ENCODE measurements around the gene INSM2.
A peak's percentile ranks its signal among the peaks of the same experiment; 100 is the strongest.

INSM2 gene, protein sequence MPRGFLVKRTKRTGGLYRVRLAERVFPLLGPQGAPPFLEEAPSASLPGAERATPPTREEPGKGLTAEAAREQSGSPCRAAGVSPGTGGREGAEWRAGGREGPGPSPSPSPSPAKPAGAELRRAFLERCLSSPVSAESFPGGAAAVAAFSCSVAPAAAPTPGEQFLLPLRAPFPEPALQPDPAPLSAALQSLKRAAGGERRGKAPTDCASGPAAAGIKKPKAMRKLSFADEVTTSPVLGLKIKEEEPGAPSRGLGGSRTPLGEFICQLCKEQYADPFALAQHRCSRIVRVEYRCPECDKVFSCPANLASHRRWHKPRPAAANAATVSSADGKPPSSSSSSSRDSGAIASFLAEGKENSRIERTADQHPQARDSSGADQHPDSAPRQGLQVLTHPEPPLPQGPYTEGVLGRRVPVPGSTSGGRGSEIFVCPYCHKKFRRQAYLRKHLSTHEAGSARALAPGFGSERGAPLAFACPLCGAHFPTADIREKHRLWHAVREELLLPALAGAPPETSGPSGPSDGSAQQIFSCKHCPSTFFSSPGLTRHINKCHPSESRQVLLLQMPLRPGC

DNA sequence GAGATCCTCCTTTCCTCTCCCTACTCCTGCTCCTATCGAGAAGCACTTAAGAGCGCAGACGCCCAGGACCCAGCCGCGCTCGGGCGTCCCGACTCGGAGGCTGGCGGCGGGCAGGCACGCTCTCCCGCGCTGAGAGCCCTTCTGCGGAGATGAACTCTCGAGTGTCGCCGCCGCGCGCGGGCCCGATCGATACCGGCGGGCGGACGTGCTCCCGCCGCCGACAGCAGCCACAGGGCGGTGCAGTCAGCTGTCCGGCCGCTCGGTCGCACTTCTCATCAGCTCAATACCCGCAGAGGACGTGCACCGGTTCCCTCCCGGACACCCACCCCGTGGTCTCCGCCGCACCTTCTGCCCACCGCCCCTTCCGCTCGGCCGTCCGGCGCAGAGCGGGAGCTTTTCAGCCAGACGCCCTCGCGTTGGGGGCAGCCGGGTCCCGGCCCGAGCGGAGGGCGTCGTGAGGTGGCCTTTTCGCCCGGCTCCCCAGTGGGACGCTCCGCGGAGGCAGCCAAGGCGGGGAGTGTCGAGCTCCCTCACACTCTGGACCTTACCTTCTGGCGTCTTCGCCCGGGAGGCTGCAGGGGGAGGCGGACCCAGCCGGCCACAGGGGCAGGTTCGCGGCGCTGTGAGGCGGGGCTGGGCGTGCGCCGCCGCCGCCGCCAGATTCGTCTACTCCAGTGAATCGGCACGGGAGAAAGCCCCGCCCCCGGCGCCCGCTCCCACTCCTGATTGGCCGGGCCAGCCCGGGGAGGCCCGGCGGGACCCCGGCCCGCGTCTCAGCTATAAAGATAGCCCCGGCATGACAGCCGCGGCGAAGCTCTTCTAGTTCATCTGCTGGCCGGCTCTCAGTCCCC is at the start of gene INSM2:
Gene INSM2 (plus strand): TSS at position 808 of the 851 bp plus-strand sequence. CDS start 89 bp downstream, outside the sequence.
- peak; percentile 73 for DNase-seq

DNA sequence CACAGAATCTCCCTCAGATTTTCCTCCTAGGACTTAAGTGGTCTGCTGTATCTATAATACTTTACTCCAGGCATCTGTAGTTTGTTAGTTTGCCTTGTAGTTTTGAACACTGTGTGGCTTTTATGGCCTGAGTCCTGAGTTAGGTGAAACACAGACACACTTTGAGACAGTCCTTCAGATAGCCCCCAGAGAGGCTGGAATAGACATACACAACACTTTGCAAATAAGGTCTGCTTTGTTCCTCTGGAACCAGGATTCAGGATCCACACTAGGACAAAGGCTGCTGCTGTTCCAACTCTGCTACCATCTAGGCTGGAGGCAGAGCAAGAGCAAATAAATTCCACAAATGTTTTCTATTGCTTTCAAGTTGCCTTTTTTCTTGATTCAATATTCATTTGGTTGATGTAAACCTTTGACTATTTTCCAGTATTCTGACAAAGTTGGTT is 41.4 kb upstream of the INSM2 start:
- DNase-seq, result no peak

DNA sequence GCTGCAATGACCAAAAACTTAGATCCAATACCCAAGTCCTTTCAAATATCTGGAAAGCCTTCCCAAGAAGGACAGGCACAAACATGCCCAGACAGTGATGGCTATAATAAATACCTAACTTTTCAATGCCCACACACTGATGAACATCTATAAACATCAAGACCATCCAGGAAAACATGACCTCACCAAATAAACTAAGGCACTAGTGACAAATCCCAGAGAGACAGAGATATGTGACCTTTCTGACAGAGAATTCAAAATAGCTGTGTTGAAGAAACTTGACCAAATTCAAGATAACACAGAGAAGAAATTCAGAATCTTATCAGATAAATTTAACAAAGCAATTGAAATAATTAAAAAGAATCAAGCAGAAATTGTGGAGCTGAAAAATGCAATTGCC is 38.7 kb upstream of the INSM2 start:
- DNase-seq, result no peak

GRCh38 chr14:35499180-35499579 is 34.8 kb upstream of the INSM2 start:
- DNase-seq, result no peak

- no peak for DNase-seq
Observed at GRCh38 chr14:35503646-35504045, 30.3 kb upstream of the INSM2 start.

DNA sequence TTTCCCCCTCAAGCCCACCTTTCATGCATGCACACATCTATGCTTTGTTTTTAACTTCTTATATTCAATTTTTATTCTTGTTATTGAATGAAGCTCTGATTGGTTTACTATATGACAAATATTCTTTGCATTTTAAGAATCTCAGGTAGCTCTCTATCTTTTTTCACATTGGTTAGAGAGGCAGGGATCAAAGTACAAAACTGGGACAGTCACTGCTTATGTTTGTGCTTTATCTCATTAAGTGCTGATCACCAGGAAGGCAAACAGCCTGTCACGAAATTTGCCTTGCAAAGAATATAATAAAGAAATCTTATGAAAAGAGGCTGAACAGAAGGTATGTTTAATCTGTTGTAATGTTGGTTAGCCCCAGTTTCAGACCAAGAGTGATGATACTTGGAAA is 29.7 kb upstream of the INSM2 start:
- no peak for DNase-seq

DNA sequence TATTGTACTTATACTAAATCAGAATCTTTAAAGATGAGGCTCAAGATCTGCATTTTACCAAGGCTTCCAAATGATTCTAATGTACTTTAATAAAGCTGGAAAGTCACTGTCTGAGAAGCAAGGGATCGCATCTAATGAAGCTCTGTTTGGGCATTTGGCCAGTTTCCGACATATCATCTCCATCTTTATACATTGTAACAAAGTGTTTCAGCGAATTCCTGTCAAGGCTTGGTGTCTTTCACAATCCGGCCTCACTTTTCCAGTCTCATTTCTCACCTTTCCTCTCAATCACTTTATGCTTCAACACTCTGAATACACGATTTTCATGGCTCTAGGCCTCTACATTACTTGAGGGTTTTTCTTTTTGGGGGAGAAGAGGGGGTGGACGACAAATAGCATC is 27.5 kb upstream of the INSM2 start:
- DNase-seq, result no peak

GRCh38 chr14:35506927-35507326 is 27.0 kb upstream of the INSM2 start:
- DNase-seq, result no peak

- DNase-seq, result no peak
Observed at GRCh38 chr14:35509846-35510245, 24.1 kb upstream of the INSM2 start.

GRCh38 chr14:35512765-35513164 is 21.2 kb upstream of the INSM2 start:
- no peak for DNase-seq

- no peak for DNase-seq
Observed at GRCh38 chr14:35515916-35516315, 18.0 kb upstream of the INSM2 start.

- no peak for DNase-seq
Observed at GRCh38 chr14:35519986-35520385, 14.0 kb upstream of the INSM2 start.

DNA sequence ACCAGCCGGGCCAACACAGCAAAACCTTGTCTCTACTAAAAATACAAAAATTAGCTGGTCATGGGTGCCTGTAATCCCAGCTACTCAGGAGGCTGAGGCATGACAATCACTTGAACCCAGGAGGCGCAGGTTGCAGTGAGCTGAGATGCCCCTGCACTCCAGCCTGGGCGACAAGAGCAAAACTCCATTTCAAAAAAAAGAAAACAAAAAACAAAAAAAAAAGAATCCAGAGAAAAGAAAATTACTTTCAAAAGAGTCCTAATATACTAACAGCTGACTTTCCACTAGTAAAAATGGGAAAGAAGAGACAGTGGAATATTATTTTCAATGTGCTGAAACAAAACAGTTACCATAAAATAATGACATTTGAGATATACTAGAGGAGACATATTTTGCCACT is 8.3 kb upstream of the INSM2 start:
- no peak for DNase-seq

- no peak for DNase-seq
Observed at GRCh38 chr14:35526962-35527361, 7.0 kb upstream of the INSM2 start.

DNA sequence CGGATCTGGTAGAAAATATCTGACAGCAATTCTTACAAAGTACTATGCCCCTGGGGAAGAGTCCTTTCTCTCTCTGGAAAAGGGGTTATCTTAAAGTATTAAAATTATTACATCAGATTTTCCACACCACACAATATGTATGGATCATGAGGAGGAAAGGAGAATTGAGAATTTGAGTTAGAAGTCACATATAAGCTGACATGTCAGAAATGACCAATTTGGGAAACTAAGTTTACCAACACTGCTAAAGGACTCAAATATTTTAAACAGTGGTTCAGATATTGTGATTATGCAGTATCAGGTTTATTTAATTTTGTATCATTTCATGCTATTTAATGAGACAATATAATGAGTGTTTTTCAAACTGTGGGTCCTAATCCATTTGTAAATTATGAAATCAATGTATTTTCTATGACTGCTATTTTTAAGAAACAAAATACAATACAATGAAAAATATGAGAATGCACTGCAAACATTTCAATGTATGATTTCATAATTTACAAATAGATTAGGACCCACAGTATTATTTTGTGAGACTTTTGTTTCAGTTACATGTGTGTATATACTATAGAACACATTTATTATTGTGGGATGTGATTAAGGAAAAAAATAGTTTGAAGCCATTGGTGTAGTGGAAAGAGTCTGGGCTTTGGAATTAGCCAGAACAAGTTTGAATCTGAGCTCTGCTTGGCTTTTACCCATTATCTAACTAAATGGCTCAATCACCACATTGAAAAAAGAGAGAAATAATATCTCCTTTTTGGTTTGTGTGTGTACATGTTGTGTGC is 1.8 kb upstream of the INSM2 start:
- no peak for DNase-seq

DNA sequence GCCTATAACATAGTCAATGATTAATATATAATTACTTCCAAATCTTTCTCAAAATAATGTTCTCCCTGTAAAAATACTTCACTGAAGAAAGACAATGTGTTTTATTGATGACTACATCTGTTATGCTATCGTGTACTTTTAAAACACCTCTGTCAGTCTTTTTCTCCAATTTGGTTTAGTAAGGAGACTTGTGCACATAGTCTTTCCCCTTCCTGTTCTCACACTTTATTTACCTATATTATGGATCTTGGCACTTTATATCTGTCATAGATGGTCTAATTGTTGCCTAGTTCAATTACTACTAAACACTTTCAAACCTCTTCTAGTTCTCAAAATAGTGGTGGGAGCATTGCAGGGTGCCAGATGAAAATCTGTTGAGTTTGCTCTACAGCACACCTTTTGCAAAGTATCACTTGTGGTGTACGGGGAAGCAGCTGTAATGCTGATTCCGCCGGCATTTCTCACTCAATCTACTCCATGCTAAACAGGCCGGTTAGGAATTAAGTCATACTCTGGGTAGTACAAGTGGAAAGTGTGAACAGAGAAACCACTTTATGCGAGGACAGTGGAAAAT is 1.1 kb upstream of the INSM2 start:
- no peak for DNase-seq

DNA sequence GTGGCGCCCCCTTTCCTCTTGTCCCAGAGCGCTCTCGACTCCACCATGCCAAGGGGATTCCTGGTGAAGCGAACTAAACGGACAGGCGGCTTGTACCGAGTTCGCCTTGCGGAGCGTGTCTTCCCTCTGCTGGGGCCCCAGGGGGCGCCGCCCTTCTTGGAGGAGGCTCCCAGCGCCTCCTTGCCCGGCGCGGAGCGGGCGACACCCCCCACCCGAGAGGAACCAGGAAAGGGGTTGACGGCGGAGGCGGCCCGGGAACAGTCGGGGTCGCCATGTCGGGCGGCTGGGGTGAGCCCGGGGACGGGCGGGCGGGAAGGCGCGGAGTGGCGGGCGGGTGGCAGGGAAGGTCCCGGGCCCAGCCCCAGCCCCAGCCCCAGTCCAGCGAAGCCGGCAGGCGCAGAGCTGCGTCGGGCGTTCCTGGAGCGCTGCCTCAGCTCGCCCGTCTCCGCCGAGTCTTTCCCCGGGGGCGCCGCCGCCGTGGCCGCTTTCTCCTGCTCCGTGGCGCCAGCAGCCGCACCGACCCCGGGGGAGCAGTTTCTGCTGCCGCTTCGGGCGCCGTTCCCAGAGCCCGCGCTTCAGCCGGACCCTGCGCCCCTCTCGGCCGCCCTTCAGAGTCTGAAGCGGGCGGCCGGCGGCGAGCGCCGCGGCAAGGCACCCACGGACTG is 376 bp downstream of the INSM2 start:
- peak; percentile 9 for DNase-seq

- peak; percentile 83 for DNase-seq
Observed at GRCh38 chr14:35534873-35535482, 1.0 kb downstream of the INSM2 start.

GRCh38 chr14:35535483-35536112 is 1.6 kb downstream of the INSM2 start:
- DNase-seq, result peak; percentile 1

- DNase-seq, result no peak
Observed at GRCh38 chr14:35539969-35540368, 6.0 kb downstream of the INSM2 start.

- DNase-seq, result no peak
Observed at GRCh38 chr14:35543006-35543405, 9.0 kb downstream of the INSM2 start.

Data from hematopoietic multipotent progenitor cell treated with erythropoietin and hydrocortisone succinate and interleukin-3 and kit ligand, for 6 days (in vitro differentiated cells).